Gastrocnemius medialis (tissue), 4 donors: ENCODE data around the gene VPREB3.

Experiments
- CTCF ChIP-seq, 5 experiments: fragments of 450-650 bp in 3 of 5; fragments of 200-600 bp in 2 of 5; sonication (generic) in 2 of 5; IDR thresholded peaks in 4 of 5; conservative IDR thresholded peaks in 1 of 5; 1 replicate in 4 of 5; 2 replicates in 1 of 5; pipeline ENCODE4 v1.5.1; 2016 to 2019; ENCODE audit warnings: antibody characterized with exemption in 5 of 5, mild to moderate bottlenecking in 3 of 5, moderate library complexity in 3 of 5
- POLR2A ChIP-seq, 2 donors: fragments of 450-650 bp; IDR thresholded peaks; one replicate each; pipeline ENCODE4 v1.6.1; 2017; ENCODE audit warnings: antibody characterized with exemption in 2 of 2, mild to moderate bottlenecking in 2 of 2, moderate library complexity in 2 of 2

GRCh38 chr22:23714596-23715578 is 39.3 kb downstream of the VPREB3 start:
- TF ChIP-seq CTCF (IDR thresholded peaks at IDR 0.05 in 4 of 5, conservative IDR thresholded peaks at IDR 0.05 in 1 of 5) (no peak), POLR2A (IDR thresholded peaks at IDR 0.05) (no peak)
